ENCODE results near the gene GFER. TPM values are rescaled to one million over a fixed set of nuclear protein-coding genes. Genes with fewer than 3 reads are reported as not detected.

Gene GFER
- total and polyA plus RNA-seq, 2 of the 8 experiments (the other 6 are each of a cell fraction or from before 2014, with no cell fraction given) = 17.7 to 37.9 TPM

DNA sequence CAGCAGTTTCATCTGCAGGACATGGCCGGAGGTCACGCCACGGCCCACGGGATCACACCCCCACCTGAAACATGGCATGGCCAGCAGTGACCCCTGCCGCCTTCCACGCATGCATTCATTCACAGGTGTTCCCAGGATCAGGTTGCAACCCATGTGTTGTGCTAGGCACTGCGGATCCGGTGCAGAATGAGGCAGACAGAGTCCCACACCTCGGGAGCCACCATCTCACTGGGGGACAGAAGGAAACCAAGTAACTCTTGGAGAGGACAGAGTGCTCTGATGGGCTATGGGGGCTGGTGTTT, 36.7 kb upstream of the GFER start:
- no peaks in the 10 kb centered on the region for H3K79me2 ChIP-seq (ENCODE audit: control insufficient read depth in 1 of 2, insufficient read depth in 2 of 2, low read length in 2 of 2)
- no peak overlapping the region for H3K4ac ChIP-seq (replicated peaks; ENCODE audit: insufficient read length, low read depth, low read length)
- no peak overlapping the region for H3K23ac ChIP-seq (ENCODE audit: insufficient read length)
- H2BK15ac ChIP-seq (ENCODE audit: low read length) = no peak overlapping the region
- H3K14ac ChIP-seq (ENCODE audit: insufficient read length) = no peak overlapping the region
- peaks cover 0 to 4% (median 1%) of the 10 kb centered on the region in 4 experiments; a peak in 5 of 7 replicates for H3K4me1 ChIP-seq (replicated peaks in 1 of 4; ENCODE audit: control insufficient read depth in 3 of 4, insufficient read depth in 4 of 4, low read length in 3 of 4)
- ChIA-PET CTCF (ENCODE audit: partially characterized antibody) (interaction anchor here (0.6 to 2.9 kb wide), 6 partner anchors 15 to 615 kb away, joined by 3 to 14 read pairs (median 4); no protein-coding TSS in a partner anchor), POLR2A (ENCODE audit: partially characterized antibody) (interaction anchor here (0.8 to 11.7 kb wide), 3 partner anchors 13 to 34 kb away, joined by 3 to 336 read pairs (median 4); partner anchors contain the start of genes NDUFB10, NOXO1, RNF151 and RPL3L)
- no peak overlapping the region for H2AK5ac ChIP-seq (ENCODE audit: low read depth, low read length)
- H2BK12ac ChIP-seq (ENCODE audit: low read depth, low read length) = no peak overlapping the region
- H3K56ac ChIP-seq (replicated peaks; ENCODE audit: insufficient read length, low read depth, low read length) = no peak overlapping the region
- H4K5ac ChIP-seq (ENCODE audit: insufficient read length, low read depth, low read length) = no peak overlapping the region
- H4K91ac ChIP-seq (replicated peaks; ENCODE audit: insufficient read length, low read length) = peak overlapping the region; percentile 42
- H2BK20ac ChIP-seq (ENCODE audit: low read length) = no peak overlapping the region
- H3K23me2 ChIP-seq (ENCODE audit: low read depth, low read length) = peaks cover 4% of the 10 kb centered on the region; the same call in 1 of the 2 replicates
- H4K20me1 ChIP-seq (replicated peaks in 1 of 2; ENCODE audit: control insufficient read depth in 1 of 2, insufficient read depth in 2 of 2, low read length in 2 of 2) = peaks cover 0 to 4% of the 10 kb centered on the region in 2 experiments
- no peak for FAIRE-seq
- H3K18ac ChIP-seq (ENCODE audit: extremely low read depth, low read length) = no peak overlapping the region
- no peak overlapping the region for H2BK5ac ChIP-seq (ENCODE audit: low read depth, low read length)
- no peak overlapping the region for H2AFZ ChIP-seq (ENCODE audit: low read length)
- no peaks in the 10 kb centered on the region for H3K79me1 ChIP-seq (ENCODE audit: low read depth, low read length)
- no peak overlapping the region for H3K27ac ChIP-seq (ENCODE audit: low read depth, low read length)
- no peaks in the 10 kb centered on the region for H3K36me3 ChIP-seq (ENCODE audit: control insufficient read depth in 2 of 4, insufficient read depth in 4 of 4, low read length in 3 of 4)
- H3K27me3 ChIP-seq (replicated peaks in 1 of 4; ENCODE audit: control insufficient read depth in 3 of 4, extremely low read depth in 1 of 4, insufficient read depth in 3 of 4, low read length in 3 of 4) = no peaks in the 10 kb centered on the region; a peak in 1 of 7 replicates
- H3K4me2 ChIP-seq (ENCODE audit: insufficient read depth in 1 of 2, low read depth in 2 of 2, low read length in 2 of 2) = no peak overlapping the region
- peak overlapping the region; percentile 62; the same call in 1 of the 2 replicates for H4K8ac ChIP-seq (ENCODE audit: extremely low read depth, insufficient read depth, low read length)
- WGBS, 2 experiments (ENCODE audit: extremely low coverage in 1 of 2, insufficient coverage in 1 of 2, insufficient read length in 1 of 2, insufficient replicate concordance in 2 of 2, low coverage in 1 of 2, low lambda C conversion rate in 2 of 2, missing lambda C conversion rate in 1 of 2) = 93% methylated on average over 9 of the region's 9 CpGs; no CpG with 5 or more reads in 1 of the 2 experiments
- no peaks in the 10 kb centered on the region for H3K9me3 ChIP-seq (ENCODE audit: insufficient read depth in 2 of 2, low read depth in 1 of 2, low read length in 1 of 2)
- H2BK120ac ChIP-seq (replicated peaks; ENCODE audit: low read depth, low read length) = no peak overlapping the region
- no peak overlapping the region for H3K9ac ChIP-seq (replicated peaks in 1 of 4; ENCODE audit: extremely low read depth in 1 of 4, low read depth in 3 of 4, low read length in 3 of 4)
- DNase-seq (ENCODE audit: low read depth in 1 of 2, low spot score in 2 of 2) = no peak
- no peak overlapping the region for H3K4me3 ChIP-seq (ENCODE audit: extremely low read depth in 1 of 4, insufficient read depth in 2 of 4, low read depth in 3 of 4, low read length in 4 of 4)
- no peak for TF ChIP-seq HDAC6 (IDR thresholded peaks at IDR 0.05; ENCODE audit: low read depth, low read length)
